AG09309 (cell line): ENCODE data around the gene NTN4.

Experiments
- DNase-seq: peaks from one replicate; pipeline ENCODE4 v3.0.0-alpha.2; 2010; ENCODE audit warnings: low read depth
- H3K4me3 ChIP-seq: 2 replicates; pipeline ENCODE4 v1.5.1; 2011; ENCODE audit warnings: mild to moderate bottlenecking, low read depth, low read length, moderate library complexity; ENCODE audit not compliant: control insufficient read depth
- TF ChIP-seq, protein P1 (sequence below): IDR thresholded peaks from 2 replicates; pipeline ENCODE4 v1.5.1; 2011; ENCODE audit warnings: mild to moderate bottlenecking, low read depth, low read length, inconsistent platforms; ENCODE audit not compliant: insufficient read depth, control insufficient read depth; ENCODE audit errors: missing control alignments

Gene NTN4

GRCh38 chr12:95633049-95633731, 157.4 kb downstream of the NTN4 start:
- TF ChIP-seq, protein P1, sequence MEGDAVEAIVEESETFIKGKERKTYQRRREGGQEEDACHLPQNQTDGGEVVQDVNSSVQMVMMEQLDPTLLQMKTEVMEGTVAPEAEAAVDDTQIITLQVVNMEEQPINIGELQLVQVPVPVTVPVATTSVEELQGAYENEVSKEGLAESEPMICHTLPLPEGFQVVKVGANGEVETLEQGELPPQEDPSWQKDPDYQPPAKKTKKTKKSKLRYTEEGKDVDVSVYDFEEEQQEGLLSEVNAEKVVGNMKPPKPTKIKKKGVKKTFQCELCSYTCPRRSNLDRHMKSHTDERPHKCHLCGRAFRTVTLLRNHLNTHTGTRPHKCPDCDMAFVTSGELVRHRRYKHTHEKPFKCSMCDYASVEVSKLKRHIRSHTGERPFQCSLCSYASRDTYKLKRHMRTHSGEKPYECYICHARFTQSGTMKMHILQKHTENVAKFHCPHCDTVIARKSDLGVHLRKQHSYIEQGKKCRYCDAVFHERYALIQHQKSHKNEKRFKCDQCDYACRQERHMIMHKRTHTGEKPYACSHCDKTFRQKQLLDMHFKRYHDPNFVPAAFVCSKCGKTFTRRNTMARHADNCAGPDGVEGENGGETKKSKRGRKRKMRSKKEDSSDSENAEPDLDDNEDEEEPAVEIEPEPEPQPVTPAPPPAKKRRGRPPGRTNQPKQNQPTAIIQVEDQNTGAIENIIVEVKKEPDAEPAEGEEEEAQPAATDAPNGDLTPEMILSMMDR: no peak
- no peak overlapping the region for H3K4me3 ChIP-seq
- DNase-seq: peak; percentile 84

DNA sequence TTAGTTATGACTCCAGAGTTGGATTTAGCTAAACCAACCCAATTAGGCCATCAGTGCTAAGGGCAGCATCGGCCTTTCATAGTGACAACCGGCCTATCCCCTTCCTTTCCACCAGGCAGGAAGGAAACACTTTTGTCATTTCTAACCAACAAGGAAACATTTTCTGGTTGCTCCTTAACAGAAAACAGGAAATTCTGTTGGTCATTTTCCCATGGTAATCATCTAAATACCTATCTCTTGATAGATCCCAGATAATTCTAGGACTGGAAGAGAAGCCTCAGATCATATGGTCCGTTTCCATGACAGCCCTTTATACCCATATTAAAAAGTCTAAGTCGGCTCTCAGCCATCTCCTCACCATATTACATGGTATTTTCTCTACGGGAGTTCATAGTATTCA, 160.1 kb downstream of the NTN4 start:
- TF ChIP-seq, protein P1: no peak

GRCh38 chr12:95629392-95629791, 161.2 kb downstream of the NTN4 start:
- DNase-seq: no peak
- H3K4me3 ChIP-seq: no peak overlapping the region
- TF ChIP-seq, protein P1: no peak

More for the DNA sequence above, 160.1 kb downstream of the NTN4 start:
- H3K4me3 ChIP-seq: no peak overlapping the region
- DNase-seq: no peak

GRCh38 chr12:95626854-95627253, 163.7 kb downstream of the NTN4 start:
- no peak overlapping the region for H3K4me3 ChIP-seq
- TF ChIP-seq, protein P1: no peak
- no peak for DNase-seq

GRCh38 chr12:95625012-95625411, 165.6 kb downstream of the NTN4 start:
- TF ChIP-seq, protein P1: no peak
- no peak overlapping the region for H3K4me3 ChIP-seq
- no peak for DNase-seq

- DNase-seq: peak; percentile 50
- TF ChIP-seq, protein P1: no peak
- no peak overlapping the region for H3K4me3 ChIP-seq
Measured at GRCh38 chr12:95624589-95624988, 166.0 kb downstream of the NTN4 start.
